Astrocyte of the cerebellum (primary cell): ENCODE data around the gene MYLK.

Experiments used
- DNase-seq: peaks from one replicate; pipeline ENCODE4 v3.0.0-alpha.2; 2011; ENCODE audit warnings: low read depth
- H3K4me3 ChIP-seq: 2 replicates; pipeline ENCODE4 v1.5.1; 2011; ENCODE audit warnings: mild to moderate bottlenecking, low read depth, low read length, moderate library complexity
- CTCF ChIP-seq: IDR thresholded peaks from 2 replicates; pipeline ENCODE4 v1.5.1; 2012; ENCODE audit warnings: low read length, low read depth, moderate library complexity, mild to moderate bottlenecking; ENCODE audit errors: missing control alignments
- in situ Hi-C: cut with HindIII; loops from 2 replicates; pipeline ENCODE4 v1.10.0; 2017; ENCODE audit warnings: low sequenced_read_pairs

Gene MYLK

GRCh38 chr3:123640311-123640710, 243.8 kb downstream of the MYLK start:
- no peak overlapping the region for H3K4me3 ChIP-seq
- DNase-seq = no peak
- TF ChIP-seq CTCF = no peak
- in situ Hi-C loops = no loop called here

- no peak for TF ChIP-seq CTCF
- in situ Hi-C loops = no loop called here
- H3K4me3 ChIP-seq = no peak overlapping the region
- no peak for DNase-seq
Observed at GRCh38 chr3:123638936-123639689, 245.0 kb downstream of the MYLK start.

- H3K4me3 ChIP-seq = no peak overlapping the region
- in situ Hi-C loops = no loop called here
- TF ChIP-seq CTCF = no peak
- DNase-seq = no peak
Observed at GRCh38 chr3:123637841-123638240, 246.3 kb downstream of the MYLK start.

GRCh38 chr3:123637131-123637530, 247.0 kb downstream of the MYLK start:
- DNase-seq = no peak
- in situ Hi-C loops = no loop called here
- no peak overlapping the region for H3K4me3 ChIP-seq
- no peak for TF ChIP-seq CTCF

GRCh38 chr3:123636431-123636841, 247.7 kb downstream of the MYLK start:
- no peak for DNase-seq
- H3K4me3 ChIP-seq = no peak overlapping the region
- in situ Hi-C loops = no loop called here
- TF ChIP-seq CTCF = no peak

GRCh38 chr3:123635717-123636116, 248.4 kb downstream of the MYLK start:
- DNase-seq = peak; percentile 28
- TF ChIP-seq CTCF = no peak
- in situ Hi-C loops = no loop called here
- H3K4me3 ChIP-seq = no peak overlapping the region
